Fibroblast of villous mesenchyme (primary cell): ENCODE measurements around the gene SPATA21. TPM values are rescaled to one million over a fixed set of nuclear protein-coding genes. Genes with fewer than 3 reads are reported as not detected.
A peak's percentile ranks its signal among the peaks of the same experiment; 100 is the strongest.

ENCODE experiments used
- DNase-seq: peaks from one replicate; pipeline ENCODE4 v3.0.0-alpha.2; 2010; ENCODE audit warnings: low read depth
- H3K4me3 ChIP-seq: 2 replicates; pipeline ENCODE4 v1.5.1; 2011; ENCODE audit warnings: low read depth, mild to moderate bottlenecking, low read length
- CTCF ChIP-seq: IDR thresholded peaks from 2 replicates; pipeline ENCODE4 v1.5.1; 2012; ENCODE audit warnings: low read depth, mild to moderate bottlenecking, low read length; ENCODE audit not compliant: insufficient read depth
- total RNA-seq: library from RNA; depleted of rRNA; stranded (reverse); fragments of >200 nt; gene quantifications from 2 replicates; pipeline ENCODE4 v1.2.3, GENCODE V29; 2012

Gene SPATA21
- total RNA-seq, 1 donor: under 0.01 TPM

- no peak for DNase-seq
- no peak overlapping the region for H3K4me3 ChIP-seq
- TF ChIP-seq CTCF: no peak
Observed at GRCh38 chr1:16413191-16413590, 24.0 kb downstream of the SPATA21 start.

GRCh38 chr1:16410803-16411202 lies 26.4 kb downstream of the SPATA21 start:
- DNase-seq: no peak
- no peak for TF ChIP-seq CTCF
- no peak overlapping the region for H3K4me3 ChIP-seq

DNA sequence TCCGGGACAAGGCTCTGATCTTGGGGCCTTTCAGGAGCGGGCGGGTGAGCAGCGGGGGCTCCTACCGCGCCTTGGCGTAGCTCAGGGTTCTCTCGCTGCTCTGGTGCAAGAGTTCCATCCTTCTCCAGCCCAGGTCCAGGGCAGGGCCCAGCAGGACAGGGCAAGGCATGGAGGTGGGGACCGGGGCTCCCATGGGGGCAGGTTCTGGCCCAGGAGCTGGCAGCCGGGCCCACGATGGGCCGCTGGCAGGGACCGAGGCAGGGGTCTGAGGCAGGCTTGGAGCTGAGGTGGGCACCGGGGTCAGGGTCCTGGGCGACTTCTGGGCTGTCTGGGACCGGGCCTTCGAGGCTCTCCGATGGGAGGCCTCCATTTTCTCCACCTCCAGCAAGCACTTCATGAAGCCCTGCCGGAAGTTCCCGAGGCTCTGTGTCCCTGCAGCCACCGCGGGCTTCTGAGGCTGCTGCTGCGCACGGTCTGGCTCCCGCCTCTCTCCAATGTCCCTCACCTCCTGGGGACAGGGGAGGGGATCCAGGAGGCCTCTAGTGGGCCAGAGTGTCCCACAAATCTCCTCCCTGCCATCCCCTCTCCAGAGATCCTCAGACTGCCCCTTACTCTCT lies 27.6 kb downstream of the SPATA21 start:
- TF ChIP-seq CTCF: no peak
- H3K4me3 ChIP-seq: no peak overlapping the region
- no peak for DNase-seq

GRCh38 chr1:16406868-16407267 lies 30.4 kb downstream of the SPATA21 start:
- DNase-seq: no peak
- TF ChIP-seq CTCF: no peak
- no peak overlapping the region for H3K4me3 ChIP-seq

DNA sequence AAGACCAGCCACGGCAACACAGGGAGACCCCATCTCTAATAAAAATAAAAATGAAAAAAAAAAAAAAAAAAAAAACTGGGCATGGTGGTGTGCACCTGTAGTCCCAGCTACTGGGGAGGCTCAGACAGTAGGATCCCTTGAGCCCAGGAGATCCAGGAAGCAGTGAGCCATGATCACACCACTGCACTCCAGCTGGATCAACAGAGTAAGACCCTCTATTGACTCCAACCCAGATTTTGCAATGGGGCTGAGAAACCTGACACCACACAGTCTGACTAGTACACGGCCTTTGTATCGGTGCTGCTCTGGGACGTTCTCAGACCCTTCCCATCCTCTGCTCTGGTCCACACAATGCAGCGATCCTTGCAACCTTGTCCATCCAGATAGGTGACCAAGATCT lies 31.8 kb downstream of the SPATA21 start:
- no peak for TF ChIP-seq CTCF
- H3K4me3 ChIP-seq: no peak overlapping the region
- no peak for DNase-seq

GRCh38 chr1:16402742-16403141 lies 34.5 kb downstream of the SPATA21 start:
- DNase-seq: peak; percentile 25
- no peak for TF ChIP-seq CTCF

DNA sequence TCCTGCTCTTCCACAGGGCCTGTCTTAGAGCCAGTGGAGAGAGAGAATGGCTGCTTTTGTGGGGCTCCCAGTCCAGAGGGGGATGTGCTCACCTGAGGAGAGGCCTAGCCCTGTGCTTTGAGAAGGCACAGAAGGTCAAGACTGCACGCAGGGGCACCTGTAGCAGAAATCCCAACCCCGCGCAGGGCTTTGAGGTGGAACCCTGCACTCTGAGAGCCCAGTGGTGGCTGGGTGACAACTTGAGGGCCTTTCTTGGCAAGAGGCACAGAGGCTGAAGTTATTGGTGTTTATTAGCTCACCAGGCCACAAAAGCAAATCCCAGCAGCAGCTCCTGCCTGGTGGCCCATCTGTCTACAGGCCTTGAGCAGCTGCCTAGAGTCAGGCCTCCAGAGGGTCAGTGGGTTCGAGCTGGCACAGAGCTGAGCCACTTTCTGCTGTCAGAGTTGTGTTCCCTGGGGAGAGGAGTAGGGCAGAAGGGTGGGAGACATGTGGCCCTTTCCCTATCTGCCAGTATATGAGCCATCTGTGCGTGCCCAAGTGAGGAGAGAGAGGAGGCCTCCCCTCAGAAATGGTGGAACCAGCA lies 38.8 kb downstream of the SPATA21 start:
- no peak for TF ChIP-seq CTCF

More at GRCh38 chr1:16402742-16403141, 34.5 kb downstream of the SPATA21 start:
- H3K4me3 ChIP-seq: no peak overlapping the region

More for the DNA sequence above, 38.8 kb downstream of the SPATA21 start:
- H3K4me3 ChIP-seq: no peak overlapping the region
- no peak for DNase-seq
